Naive thymus-derived CD4-positive, alpha-beta T cell (primary cell): ENCODE data around the gene GATB. TPM values are rescaled to one million over a fixed set of nuclear protein-coding genes. Genes with fewer than 3 reads are reported as not detected.

Source experiments
- ATAC-seq: fragments of 150-1000 bp; cut with Tn5 transposase; 2 replicates; pipeline ENCODE4 v1.10.0; 2021; ENCODE audit warnings: mild to moderate bottlenecking, moderate library complexity
- CTCF ChIA-PET: fragments of 350-600 bp; sonication (Branson Sonifier 250); formaldehyde crosslinking; loops from one replicate; lab custom pipeline; 2021; ENCODE audit warnings: antibody characterized with exemption; lab: Charles Lee
- POLR2A ChIA-PET: fragments of 350-600 bp; sonication (Branson Sonifier 250); formaldehyde crosslinking; loops from one replicate; lab custom pipeline; 2021; ENCODE audit warnings: antibody characterized with exemption, inconsistent platforms; lab: Charles Lee
- DNase-seq, 9 donors: peaks; one replicate each; pipeline versions ENCODE4 v3.0.0 to v3.0.0-alpha.2; 2020 to 2022; ENCODE audit warnings: mixed read lengths in 1 of 9
- H3K27ac ChIP-seq: one replicate; pipeline ENCODE4 v1.7.0; 2013; ENCODE audit warnings: mild to moderate bottlenecking, low read depth, low read length, moderate library complexity
- H3K27me3 ChIP-seq, 2 donors: one replicate each; pipeline ENCODE4 v1.7.0; 2013; ENCODE audit warnings: low read length in 2 of 2, mild to moderate bottlenecking in 2 of 2, moderate library complexity in 2 of 2; ENCODE audit not compliant: control insufficient read depth in 2 of 2, insufficient read depth in 2 of 2
- H3K36me3 ChIP-seq, 3 experiments: 1 replicate in 2 of 3; 2 replicates in 1 of 3; pipeline ENCODE4 v1.7.0; 2013; ENCODE audit warnings: low read length in 3 of 3, mild to moderate bottlenecking in 3 of 3, moderate library complexity in 1 of 3; ENCODE audit not compliant: insufficient read depth in 3 of 3, control insufficient read depth in 2 of 3
- H3K4me1 ChIP-seq, 2 donors: one replicate each; pipeline ENCODE4 v1.7.0; 2013; ENCODE audit warnings: low read length in 2 of 2, mild to moderate bottlenecking in 2 of 2, moderate library complexity in 1 of 2; ENCODE audit not compliant: control insufficient read depth in 2 of 2, insufficient read depth in 2 of 2
- H3K4me3 ChIP-seq: 2 replicates; pipeline ENCODE4 v1.7.0; 2013; ENCODE audit warnings: mild to moderate bottlenecking, low read length
- H3K9me3 ChIP-seq, 3 experiments: 1 replicate in 2 of 3; 2 replicates in 1 of 3; pipeline ENCODE4 v1.7.0; 2013; ENCODE audit warnings: low read length in 3 of 3; ENCODE audit not compliant: control insufficient read depth in 2 of 3
- H3K27ac Mint-ChIP-seq, 9 donors: one replicate each; pipeline ENCODE4 v1.8.0; 2020 to 2022; ENCODE audit warnings: mixed read lengths in 9 of 9, mild to moderate bottlenecking in 8 of 9, moderate library complexity in 5 of 9, inconsistent platforms in 2 of 9
- H3K27me3 Mint-ChIP-seq, 5 donors: one replicate each; pipeline ENCODE4 v1.8.0; 2021 to 2022; ENCODE audit warnings: mixed read lengths in 5 of 5, mild to moderate bottlenecking in 1 of 5
- H3K36me3 Mint-ChIP-seq, 5 donors: one replicate each; pipeline ENCODE4 v1.8.0; 2020 to 2022; ENCODE audit warnings: mixed read lengths in 5 of 5, mild to moderate bottlenecking in 3 of 5, inconsistent platforms in 1 of 5
- H3K4me1 Mint-ChIP-seq, 7 donors: one replicate each; pipeline ENCODE4 v1.8.0; 2020 to 2022; ENCODE audit warnings: mixed read lengths in 7 of 7, mild to moderate bottlenecking in 3 of 7, inconsistent platforms in 1 of 7
- H3K4me3 Mint-ChIP-seq, 10 donors: one replicate each; pipeline ENCODE4 v1.8.0; 2020 to 2022; ENCODE audit warnings: mild to moderate bottlenecking in 10 of 10, mixed read lengths in 10 of 10, moderate library complexity in 6 of 10, inconsistent platforms in 2 of 10
- H3K9me3 Mint-ChIP-seq, 11 donors: one replicate each; pipeline ENCODE4 v1.8.0; 2020 to 2022; ENCODE audit warnings: mixed read lengths in 11 of 11, mild to moderate bottlenecking in 4 of 11, inconsistent platforms in 1 of 11, moderate library complexity in 1 of 11
- intact Hi-C, 2 donors: fragments of 100-400 bp; cut with micrococcal nuclease; formaldehyde crosslinking; loops; one replicate each; pipeline ENCODE4 v1.15.1; 2023
- polyA plus RNA-seq, 2 donors: library from polyadenylated mRNA; unstranded; fragments of 300-500 nt; fragmentation: Illumina TruSeq; gene quantifications; one replicate each; pipeline ENCODE4 v1.2.3, GENCODE V29; 2021
- total RNA-seq, 6 experiments: library from RNA in 5 of 6; stranded (reverse) in 5 of 6; gene quantifications; 1 replicate in 5 of 6; 2 replicates in 1 of 6; pipeline ENCODE4 v1.2.3 and lab custom pipeline; 2021 to 2026

GATB gene
- total and polyA plus RNA-seq, 7 experiments from 2014 or later = 10.5 to 17.8 (median 14.2) TPM

DNA sequence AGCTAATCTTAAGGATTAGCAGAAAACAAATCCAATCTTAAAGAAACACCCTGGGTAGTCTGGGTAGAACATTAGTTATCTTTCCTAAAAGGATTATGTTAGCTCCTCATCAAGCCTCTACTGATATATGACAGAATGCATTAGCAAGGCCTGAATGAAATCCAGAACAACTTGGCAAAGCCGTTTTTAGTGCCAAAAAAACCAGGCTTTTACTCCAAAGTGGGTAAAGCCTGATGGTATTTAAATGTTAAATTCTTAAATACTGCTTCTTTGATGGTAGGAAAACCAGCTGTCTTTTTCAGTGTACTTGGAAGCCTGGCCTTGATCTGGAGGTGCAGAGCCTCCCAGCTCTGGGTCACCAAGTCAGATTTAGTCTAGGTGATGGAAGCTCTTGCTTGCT, 120.4 kb downstream of the GATB start:
- no peak overlapping the region for H3K4me3 ChIP-seq
- no peaks in the 10 kb centered on the region for H3K4me1 Mint-ChIP-seq
- no peaks in the 10 kb centered on the region for H3K4me1 ChIP-seq
- H3K36me3 ChIP-seq = no peaks in the 10 kb centered on the region
- no peaks in the 10 kb centered on the region for H3K9me3 Mint-ChIP-seq
- no peaks in the 10 kb centered on the region for H3K27me3 ChIP-seq
- POLR2A ChIA-PET = interaction anchor here (0.9 kb wide), 1 partner anchor 8 kb away, joined by 3 read pairs; no protein-coding TSS in a partner anchor
- H3K36me3 Mint-ChIP-seq = no peaks in the 10 kb centered on the region
- H3K27me3 Mint-ChIP-seq = peaks cover 0 to 27% (median 0%) of the 10 kb centered on the region in 5 donors
- intact Hi-C loops = no loop called here
- no peak overlapping the region for H3K4me3 Mint-ChIP-seq
- ATAC-seq (no peak), DNase-seq (no peak)
- H3K9me3 ChIP-seq = no peaks in the 10 kb centered on the region
- H3K27ac Mint-ChIP-seq = no peak overlapping the region
- H3K27ac ChIP-seq = no peak overlapping the region
- CTCF ChIA-PET = no interaction called here

DNA sequence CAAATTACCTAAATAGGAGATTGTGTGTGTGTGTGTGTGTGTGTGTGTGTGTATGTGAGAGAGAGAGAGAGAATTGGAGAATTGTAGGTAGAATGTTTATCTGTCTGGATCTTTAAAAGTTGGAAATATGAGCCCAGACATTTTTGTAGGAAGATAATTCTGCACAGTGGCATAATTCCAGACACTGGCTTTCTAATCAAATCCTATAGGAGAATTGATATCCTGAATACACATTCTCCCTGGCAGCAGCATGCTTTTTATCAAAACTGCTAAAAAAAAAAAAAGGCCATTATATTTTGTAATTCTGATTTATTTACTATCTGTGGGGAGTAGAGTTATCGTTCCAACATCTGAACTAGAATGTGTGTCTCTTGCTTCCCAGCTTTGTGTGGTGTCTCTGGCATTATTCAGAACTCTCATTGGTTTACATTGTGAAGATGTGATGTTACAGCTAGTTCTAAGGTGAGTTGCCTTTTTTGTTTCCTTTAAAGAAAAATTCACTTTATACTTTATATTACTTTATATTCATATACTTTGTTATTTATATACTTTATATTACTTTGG, 122.4 kb downstream of the GATB start:
- POLR2A ChIA-PET = interaction anchor here (0.6 kb wide), 1 partner anchor 1604 kb away, joined by 3 read pairs; no protein-coding TSS in a partner anchor
- H3K9me3 ChIP-seq = no peaks in the 10 kb centered on the region
- intact Hi-C loops = no loop called here
- Mint-ChIP-seq H3K4me1 (no peaks in the 10 kb centered on the region), H3K36me3 (no peaks in the 10 kb centered on the region), H3K27ac (no peak overlapping the region), H3K4me3 (no peak overlapping the region), H3K9me3 (no peaks in the 10 kb centered on the region), H3K27me3 (peaks cover 0 to 41% (median 0%) of the 10 kb centered on the region in 5 donors)
- ATAC-seq = no peak
- H3K4me1 ChIP-seq = no peaks in the 10 kb centered on the region
- no peak for DNase-seq
- H3K27me3 ChIP-seq = no peaks in the 10 kb centered on the region
- no peaks in the 10 kb centered on the region for H3K36me3 ChIP-seq
- CTCF ChIA-PET = no interaction called here
- H3K4me3 ChIP-seq = no peak overlapping the region
- no peak overlapping the region for H3K27ac ChIP-seq

GRCh38 chr4:151631349-151631748, 129.5 kb downstream of the GATB start:
- Mint-ChIP-seq H3K9me3 (no peaks in the 10 kb centered on the region), H3K27me3 (peaks cover 16 to 69% (median 29%) of the 10 kb centered on the region in 5 donors), H3K27ac (no peak overlapping the region), H3K36me3 (peaks cover 0 to 13% (median 5%) of the 10 kb centered on the region in 5 donors), H3K4me1 (peaks cover 0 to 4% (median 0%) of the 10 kb centered on the region in 7 donors), H3K4me3 (no peak overlapping the region)
- ATAC-seq (no peak), DNase-seq (no peak)
- no peaks in the 10 kb centered on the region for H3K9me3 ChIP-seq
- H3K27ac ChIP-seq = no peak overlapping the region
- ChIA-PET POLR2A (no interaction called here), CTCF (no interaction called here)
- no peaks in the 10 kb centered on the region for H3K4me1 ChIP-seq
- H3K27me3 ChIP-seq = no peaks in the 10 kb centered on the region
- H3K36me3 ChIP-seq = no peaks in the 10 kb centered on the region
- no peak overlapping the region for H3K4me3 ChIP-seq
- intact Hi-C loops = no loop called here

GRCh38 chr4:151629097-151629783, 131.6 kb downstream of the GATB start:
- POLR2A ChIA-PET = interaction anchor here (0.6 kb wide), 1 partner anchor 23 kb away, joined by 3 read pairs; no protein-coding TSS in a partner anchor

GRCh38 chr4:151628001-151628608, 132.7 kb downstream of the GATB start:
- ATAC-seq = no peak
- Mint-ChIP-seq H3K4me3 (no peak overlapping the region), H3K27ac (no peak overlapping the region), H3K4me1 (peaks cover 0 to 4% (median 0%) of the 10 kb centered on the region in 7 donors), H3K36me3 (peaks cover 0 to 13% (median 5%) of the 10 kb centered on the region in 5 donors), H3K27me3 (peaks cover 16 to 50% (median 32%) of the 10 kb centered on the region in 5 donors), H3K9me3 (no peaks in the 10 kb centered on the region)
- H3K9me3 ChIP-seq = no peaks in the 10 kb centered on the region
- no peaks in the 10 kb centered on the region for H3K4me1 ChIP-seq
- no peak for DNase-seq
- H3K36me3 ChIP-seq = no peaks in the 10 kb centered on the region
- H3K4me3 ChIP-seq = no peak overlapping the region
- no peak overlapping the region for H3K27ac ChIP-seq
- ChIA-PET POLR2A (no interaction called here), CTCF (no interaction called here)
- H3K27me3 ChIP-seq = no peaks in the 10 kb centered on the region
- intact Hi-C loops = no loop called here

More at GRCh38 chr4:151629097-151629783, 131.6 kb downstream of the GATB start:
- Histone ChIP-seq H3K4me1 (no peaks in the 10 kb centered on the region), H3K36me3 (no peaks in the 10 kb centered on the region), H3K4me3 (no peak overlapping the region), H3K27me3 (no peaks in the 10 kb centered on the region), H3K9me3 (no peaks in the 10 kb centered on the region), H3K27ac (no peak overlapping the region)
- Mint-ChIP-seq H3K27me3 (peaks cover 16 to 57% (median 32%) of the 10 kb centered on the region in 5 donors), H3K27ac (no peak overlapping the region), H3K4me3 (no peak overlapping the region), H3K4me1 (peaks cover 0 to 4% (median 0%) of the 10 kb centered on the region in 7 donors), H3K9me3 (no peaks in the 10 kb centered on the region), H3K36me3 (peaks cover 0 to 13% (median 5%) of the 10 kb centered on the region in 5 donors)
- intact Hi-C loops = no loop called here
- ATAC-seq = no peak
- no peak for DNase-seq
- CTCF ChIA-PET = no interaction called here

DNA sequence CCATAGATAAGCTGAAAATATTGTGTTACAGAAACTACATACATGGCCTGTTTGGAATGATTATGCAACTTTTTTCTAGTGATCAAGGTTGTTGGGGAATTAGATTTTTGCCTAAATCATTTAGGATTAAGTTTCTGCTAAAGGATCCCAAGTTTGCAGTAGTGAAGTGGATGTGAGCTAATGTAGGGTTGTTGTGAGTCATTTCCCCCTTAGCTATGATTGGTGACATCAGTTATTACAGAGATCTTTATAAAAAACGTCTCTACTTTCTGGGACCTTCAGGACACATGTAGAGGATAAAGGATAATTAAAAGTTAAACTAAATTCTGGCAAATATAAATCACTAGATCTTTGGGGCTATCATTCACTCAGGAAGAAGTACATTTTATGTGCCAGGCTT, 133.3 kb downstream of the GATB start:
- H3K27ac Mint-ChIP-seq = no peak overlapping the region
- H3K4me1 ChIP-seq = no peaks in the 10 kb centered on the region
- no peak overlapping the region for H3K4me3 ChIP-seq
- peaks cover 0 to 1% (median 0%) of the 10 kb centered on the region in 7 donors for H3K4me1 Mint-ChIP-seq
- H3K36me3 ChIP-seq = no peaks in the 10 kb centered on the region
- ChIA-PET POLR2A (no interaction called here), CTCF (no interaction called here)
- H3K9me3 Mint-ChIP-seq = no peaks in the 10 kb centered on the region
- intact Hi-C loops = no loop called here
- no peaks in the 10 kb centered on the region for H3K27me3 ChIP-seq
- H3K4me3 Mint-ChIP-seq = no peak overlapping the region
- no peaks in the 10 kb centered on the region for H3K9me3 ChIP-seq
- H3K36me3 Mint-ChIP-seq = peaks cover 0 to 13% (median under 1%) of the 10 kb centered on the region in 5 donors
- no peak overlapping the region for H3K27ac ChIP-seq
- peaks cover 16 to 45% (median 30%) of the 10 kb centered on the region in 5 donors for H3K27me3 Mint-ChIP-seq
- no peak for ATAC-seq
- DNase-seq = no peak
